Breast epithelium (tissue), 3 donors: Measurements from ENCODE around the gene GATC.

Source experiments
- CTCF ChIP-seq, 3 donors: fragments of 450-650 bp; IDR thresholded peaks; one replicate each; pipeline ENCODE4 v1.5.1; 2016 to 2017; ENCODE audit warnings: antibody characterized with exemption in 3 of 3, mild to moderate bottlenecking in 3 of 3, moderate library complexity in 3 of 3
- POLR2AphosphoS5 ChIP-seq, 3 donors: sonication (generic); formaldehyde crosslinking; IDR thresholded peaks; one replicate each; pipeline ENCODE4 v1.6.1; 2017; ENCODE audit warnings: antibody characterized with exemption in 3 of 3

DNA sequence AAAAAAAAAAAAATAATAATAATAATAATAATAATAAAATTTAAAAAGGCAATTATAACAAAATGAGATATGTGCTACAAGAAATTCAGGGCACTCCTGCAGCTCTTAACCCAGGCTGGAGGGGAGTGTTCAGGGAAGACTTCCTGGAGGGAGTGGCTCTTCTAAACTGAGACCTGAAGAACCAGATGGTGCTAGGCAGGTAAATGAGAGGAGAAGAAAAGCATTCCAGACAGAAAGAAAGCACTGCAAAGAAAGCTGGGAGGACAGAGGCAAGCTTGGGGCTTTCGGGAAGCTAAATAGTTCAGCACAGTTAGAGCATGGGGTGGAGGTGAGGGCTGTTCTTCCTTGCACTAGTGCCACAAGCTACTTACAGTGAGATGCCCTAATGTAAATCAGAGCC, 33.2 kb downstream of the GATC start:
- TF ChIP-seq POLR2AphosphoS5 (IDR thresholded peaks at IDR 0.05) (no peak), CTCF (IDR thresholded peaks at IDR 0.05) (no peak)
